NT2/D1 (cell line): ENCODE data around the gene ALMS1.
"Not testable (repeated sequence)": the region's sequence is repeated elsewhere in the genome, so short reads cannot be mapped to it uniquely, and the experiment has no call there.

Experiments
- DNase-seq: peaks from one replicate; pipeline ENCODE4 v3.0.0-alpha.2; 2011; ENCODE audit warnings: low read depth, low spot score
- H3K27me3 ChIP-seq: 2 replicates; pipeline ENCODE4 v1.6.0; 2011; ENCODE audit warnings: mild to moderate bottlenecking; ENCODE audit not compliant: insufficient read length, insufficient read depth
- H3K36me3 ChIP-seq: 2 replicates; pipeline ENCODE4 v1.6.1; 2011; ENCODE audit warnings: mild to moderate bottlenecking, low read length, mixed read lengths; ENCODE audit not compliant: insufficient read depth, insufficient read length
- H3K4me1 ChIP-seq: 2 replicates; pipeline ENCODE4 v1.5.1; 2011; ENCODE audit not compliant: insufficient read depth, insufficient read length
- H3K4me3 ChIP-seq: 2 replicates; pipeline ENCODE4 v1.5.1; 2011; ENCODE audit warnings: low read depth; ENCODE audit not compliant: insufficient read length
- H3K9ac ChIP-seq: 2 replicates; pipeline ENCODE4 v1.6.0; 2011; ENCODE audit warnings: low read depth; ENCODE audit not compliant: insufficient read length
- H3K9me3 ChIP-seq: 2 replicates; pipeline ENCODE4 v1.5.1; 2011; ENCODE audit warnings: mild to moderate bottlenecking, low read length; ENCODE audit not compliant: insufficient read depth
- SUZ12 ChIP-seq: IDR thresholded peaks from 2 replicates; pipeline ENCODE4 v1.6.1; 2011; ENCODE audit not compliant: insufficient read length, insufficient read depth; ENCODE audit errors: extremely low read depth
- YY1 ChIP-seq: IDR thresholded peaks from 2 replicates; pipeline ENCODE4 v1.6.1; 2011; ENCODE audit not compliant: insufficient read length, insufficient read depth
- ZNF274 ChIP-seq: IDR thresholded peaks from 2 replicates; pipeline ENCODE4 v1.6.1; 2011; ENCODE audit warnings: mild to moderate bottlenecking, low read depth, low read length

The ALMS1 gene

GRCh38 chr2:73610111-73610510, 224.5 kb downstream of the ALMS1 start:
- H3K9me3 ChIP-seq, result no peaks in the 10 kb centered on the region
- H3K36me3 ChIP-seq, result peaks cover 5% of the 10 kb centered on the region
- DNase-seq, result no peak
- H3K4me3 ChIP-seq, result no peak overlapping the region
- TF ChIP-seq SUZ12 (no peak), ZNF274 (no peak), YY1 (no peak)
- H3K9ac ChIP-seq, result no peak overlapping the region
- H3K4me1 ChIP-seq, result peaks cover 3% of the 10 kb centered on the region
- no peaks in the 10 kb centered on the region for H3K27me3 ChIP-seq

- Histone ChIP-seq H3K9ac (no peak overlapping the region), H3K4me3 (no peak overlapping the region), H3K9me3 (no peaks in the 10 kb centered on the region), H3K27me3 (no peaks in the 10 kb centered on the region), H3K4me1 (peaks cover 3% of the 10 kb centered on the region), H3K36me3 (peaks cover 5% of the 10 kb centered on the region)
- DNase-seq, result no peak
- no peak for TF ChIP-seq YY1
- TF ChIP-seq ZNF274, result no peak
- no peak for TF ChIP-seq SUZ12
These were observed 225.6 kb downstream of the ALMS1 start for GRCh38 chr2:73611193-73611592.

GRCh38 chr2:73611867-73612266, 226.2 kb downstream of the ALMS1 start:
- H3K4me3 ChIP-seq, result no peak overlapping the region
- no peak for DNase-seq
- no peaks in the 10 kb centered on the region for H3K9me3 ChIP-seq
- peaks cover 3% of the 10 kb centered on the region for H3K4me1 ChIP-seq
- H3K36me3 ChIP-seq, result peaks cover 5% of the 10 kb centered on the region
- no peaks in the 10 kb centered on the region for H3K27me3 ChIP-seq
- no peak for TF ChIP-seq SUZ12
- TF ChIP-seq ZNF274, result no peak
- H3K9ac ChIP-seq, result no peak overlapping the region

GRCh38 chr2:73614105-73614504, 228.5 kb downstream of the ALMS1 start:
- Histone ChIP-seq H3K4me3 (no peak overlapping the region), H3K9me3 (no peaks in the 10 kb centered on the region), H3K36me3 (no peaks in the 10 kb centered on the region), H3K9ac (no peak overlapping the region), H3K27me3 (no peaks in the 10 kb centered on the region), H3K4me1 (peaks cover 3% of the 10 kb centered on the region)
- no peak for DNase-seq
- TF ChIP-seq YY1, result no peak
- TF ChIP-seq SUZ12, result no peak
- TF ChIP-seq ZNF274, result no peak

GRCh38 chr2:73614997-73615396, 229.4 kb downstream of the ALMS1 start:
- Histone ChIP-seq H3K9me3 (no peaks in the 10 kb centered on the region), H3K36me3 (no peaks in the 10 kb centered on the region), H3K9ac (no peak overlapping the region), H3K27me3 (no peaks in the 10 kb centered on the region), H3K4me3 (no peak overlapping the region), H3K4me1 (peaks cover 3% of the 10 kb centered on the region)
- TF ChIP-seq SUZ12, result no peak
- no peak for TF ChIP-seq ZNF274
- TF ChIP-seq YY1, result no peak
- no peak for DNase-seq

- H3K9ac ChIP-seq, H3K4me3 ChIP-seq, H3K9me3 ChIP-seq, H3K27me3 ChIP-seq, H3K36me3 ChIP-seq, DNase-seq, H3K4me1 ChIP-seq: not testable (repeated sequence)
These were observed 234.3 kb downstream of the ALMS1 start for GRCh38 chr2:73619925-73620324.

- not testable (repeated sequence) for DNase-seq, H3K9me3 ChIP-seq, H3K4me1 ChIP-seq, H3K9ac ChIP-seq, H3K27me3 ChIP-seq, H3K36me3 ChIP-seq, H3K4me3 ChIP-seq
These were observed 238.4 kb downstream of the ALMS1 start for GRCh38 chr2:73624036-73624435.

GRCh38 chr2:73624625-73625024, 239.0 kb downstream of the ALMS1 start:
- not testable (repeated sequence) for H3K4me1 ChIP-seq, H3K27me3 ChIP-seq, DNase-seq, H3K9me3 ChIP-seq, H3K9ac ChIP-seq, H3K4me3 ChIP-seq, H3K36me3 ChIP-seq

- not testable (repeated sequence) for H3K9ac ChIP-seq, H3K4me1 ChIP-seq, H3K27me3 ChIP-seq, H3K36me3 ChIP-seq, DNase-seq, H3K4me3 ChIP-seq, H3K9me3 ChIP-seq
These were observed 240.6 kb downstream of the ALMS1 start for GRCh38 chr2:73626237-73626636.

GRCh38 chr2:73628493-73628892, 242.9 kb downstream of the ALMS1 start:
- not testable (repeated sequence) for H3K9me3 ChIP-seq, H3K4me3 ChIP-seq, H3K4me1 ChIP-seq, H3K27me3 ChIP-seq, H3K36me3 ChIP-seq, H3K9ac ChIP-seq, DNase-seq

- not testable (repeated sequence) for H3K4me3 ChIP-seq, H3K9me3 ChIP-seq, H3K36me3 ChIP-seq, DNase-seq, H3K27me3 ChIP-seq, H3K9ac ChIP-seq, H3K4me1 ChIP-seq
These were observed 245.1 kb downstream of the ALMS1 start for GRCh38 chr2:73630662-73631266.
